ENCODE measurements around the gene CXCR3.

GRCh38 chrX:71573590-71573989 is 44.7 kb downstream of the CXCR3 start:
- TF ChIP-seq POLR2AphosphoS5 (IDR thresholded peaks at IDR 0.05) (no peak), CTCF (IDR thresholded peaks at IDR 0.05) (no peak), POLR2A (IDR thresholded peaks at IDR 0.05; ENCODE audit: low read depth) (no peak)
